HG02973 (cell line): Measurements from ENCODE around the gene LSAMP.

ENCODE experiments used
- ATAC-seq: cut with Tn5 transposase; IDR thresholded peaks from one replicate; pipeline ENCODE4 v1.9.1; 2021; ENCODE audit warnings: moderate library complexity; ENCODE audit not compliant: unreplicated experiment

Gene LSAMP

DNA sequence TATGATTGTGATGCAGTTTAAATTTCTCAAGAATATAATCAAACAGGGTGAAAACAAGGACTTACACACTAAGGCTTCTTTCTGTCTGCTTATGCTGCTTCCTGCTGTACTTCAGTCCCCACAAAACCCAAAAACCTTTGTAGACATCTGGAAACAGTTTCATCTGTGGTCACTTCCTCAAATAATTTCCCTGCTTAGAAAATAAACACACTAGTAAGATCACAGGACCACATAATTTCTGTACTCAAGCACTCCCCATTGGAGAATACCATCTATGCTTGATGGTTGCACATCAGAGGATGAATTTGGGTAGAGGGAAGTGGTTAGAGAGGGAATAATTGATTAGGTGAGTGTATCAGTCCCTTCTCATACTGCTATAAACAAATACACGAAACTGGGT lies 266.2 kb downstream of the LSAMP start:
- no peak for ATAC-seq

- no peak for ATAC-seq
Measured at GRCh38 chr3:116176974-116177555, 268.2 kb downstream of the LSAMP start.

GRCh38 chr3:116166121-116166520 lies 279.2 kb downstream of the LSAMP start:
- ATAC-seq = no peak

DNA sequence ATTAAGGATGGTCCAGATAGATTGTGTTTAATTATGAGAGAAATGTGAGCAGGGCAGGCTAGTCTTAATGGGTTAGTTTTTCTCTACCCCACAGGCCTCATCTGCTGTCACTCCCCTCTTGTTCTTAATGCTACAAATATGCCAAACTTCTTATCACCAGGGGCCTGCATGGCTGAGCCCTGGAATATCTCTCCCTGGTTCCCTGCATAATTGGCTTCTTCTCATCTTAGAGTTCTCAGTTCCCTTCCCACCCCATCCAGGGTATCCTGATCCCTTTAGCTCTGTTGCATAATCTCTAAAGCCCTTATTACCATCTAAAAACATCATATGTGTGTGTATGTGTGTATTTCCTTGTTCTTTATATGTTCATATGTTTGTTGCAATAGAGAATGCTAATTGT lies 279.6 kb downstream of the LSAMP start:
- ATAC-seq = no peak

GRCh38 chr3:116165135-116165534 lies 280.2 kb downstream of the LSAMP start:
- no peak for ATAC-seq

DNA sequence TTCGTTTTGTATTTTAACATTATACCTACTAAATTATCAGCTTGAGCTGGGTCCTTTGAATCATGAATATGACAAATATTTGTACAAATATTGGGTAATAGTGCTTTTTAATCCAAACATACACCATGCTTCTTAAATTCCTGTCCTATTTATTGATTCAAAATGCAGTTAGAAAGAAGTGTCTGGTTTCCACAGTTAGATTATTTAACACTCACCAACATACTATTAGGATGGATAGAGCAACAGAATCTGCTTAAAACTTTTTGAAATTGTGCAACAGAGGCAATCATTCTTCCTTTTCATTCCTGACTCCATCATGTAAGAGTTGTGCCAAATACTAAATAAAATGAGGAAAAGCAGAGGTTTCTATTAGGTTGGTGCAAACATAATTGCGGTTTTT lies 281.2 kb downstream of the LSAMP start:
- ATAC-seq = no peak

GRCh38 chr3:116161575-116162525 lies 283.4 kb downstream of the LSAMP start:
- ATAC-seq = no peak

- ATAC-seq = no peak
Measured at GRCh38 chr3:116160594-116160993, 284.7 kb downstream of the LSAMP start.

- no peak for ATAC-seq
Measured at GRCh38 chr3:116155841-116156240, 289.4 kb downstream of the LSAMP start.

GRCh38 chr3:116154389-116154788 lies 290.9 kb downstream of the LSAMP start:
- ATAC-seq = no peak

DNA sequence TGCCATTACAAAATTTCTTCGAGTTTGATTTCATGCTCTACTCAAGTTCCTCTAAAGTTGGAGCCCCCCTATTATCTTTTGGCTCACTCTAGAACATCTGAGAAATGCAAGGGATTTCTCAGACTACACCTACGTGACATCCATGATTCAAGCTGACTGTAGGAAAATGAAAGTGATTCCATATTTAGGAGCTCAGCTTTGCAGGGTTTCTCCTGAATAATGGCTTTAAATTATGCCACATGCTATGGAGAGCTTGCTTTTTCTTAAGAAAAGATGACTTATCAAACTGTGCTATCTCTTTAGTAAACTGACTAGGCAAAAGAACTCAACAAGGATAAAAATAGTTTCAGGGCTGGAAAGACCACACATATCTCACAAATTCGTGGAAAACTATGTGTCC lies 292.1 kb downstream of the LSAMP start:
- no peak for ATAC-seq

DNA sequence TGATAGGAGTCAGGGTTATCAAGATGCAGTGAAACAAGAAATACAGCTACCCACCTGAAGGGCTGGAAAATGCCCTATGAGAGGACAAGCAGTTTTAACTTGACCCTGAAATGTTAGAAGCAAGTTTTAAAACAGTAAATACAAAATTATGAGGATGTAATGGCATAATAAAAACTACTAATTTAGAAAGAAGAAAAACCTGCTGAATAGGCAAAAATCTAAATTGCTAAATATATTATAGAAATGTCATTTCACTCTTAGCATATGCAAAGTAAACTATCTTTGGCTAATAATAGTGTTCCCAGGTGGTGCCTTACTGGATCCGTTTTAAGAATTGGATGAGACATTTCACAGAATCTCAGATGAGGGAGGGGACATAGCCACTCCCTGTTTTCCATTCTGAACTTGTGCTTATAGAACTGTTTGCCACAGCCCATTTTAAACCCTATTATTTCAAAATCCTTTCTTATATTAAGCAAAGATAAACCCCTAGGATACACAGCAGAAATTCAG lies 294.6 kb downstream of the LSAMP start:
- ATAC-seq = no peak

- ATAC-seq = no peak
Measured at GRCh38 chr3:116148881-116149851, 296.1 kb downstream of the LSAMP start.

- ATAC-seq = no peak
Measured at GRCh38 chr3:116145613-116146012, 299.7 kb downstream of the LSAMP start.

- ATAC-seq = no peak
Measured at GRCh38 chr3:116141724-116142123, 303.6 kb downstream of the LSAMP start.

- no peak for ATAC-seq
Measured at GRCh38 chr3:116140100-116140689, 305.1 kb downstream of the LSAMP start.

DNA sequence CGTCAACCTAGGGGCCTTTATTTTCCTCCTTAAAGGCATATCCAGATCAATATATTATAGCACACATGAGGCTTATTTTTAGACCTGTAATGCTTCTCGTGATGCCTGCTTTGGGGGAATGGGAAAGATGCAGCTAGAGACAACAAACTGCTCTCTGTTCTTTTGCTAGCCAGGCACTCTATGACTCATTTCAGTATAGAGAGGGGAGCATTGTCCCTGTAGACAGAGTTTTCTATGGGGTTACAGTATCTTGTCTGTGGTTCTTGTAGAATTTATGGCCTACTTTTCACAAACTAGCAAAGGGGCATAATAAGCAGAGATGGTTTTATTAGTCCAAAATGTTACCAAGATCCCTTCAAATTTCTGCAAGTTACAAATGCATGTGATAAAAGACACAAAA lies 305.6 kb downstream of the LSAMP start:
- no peak for ATAC-seq

DNA sequence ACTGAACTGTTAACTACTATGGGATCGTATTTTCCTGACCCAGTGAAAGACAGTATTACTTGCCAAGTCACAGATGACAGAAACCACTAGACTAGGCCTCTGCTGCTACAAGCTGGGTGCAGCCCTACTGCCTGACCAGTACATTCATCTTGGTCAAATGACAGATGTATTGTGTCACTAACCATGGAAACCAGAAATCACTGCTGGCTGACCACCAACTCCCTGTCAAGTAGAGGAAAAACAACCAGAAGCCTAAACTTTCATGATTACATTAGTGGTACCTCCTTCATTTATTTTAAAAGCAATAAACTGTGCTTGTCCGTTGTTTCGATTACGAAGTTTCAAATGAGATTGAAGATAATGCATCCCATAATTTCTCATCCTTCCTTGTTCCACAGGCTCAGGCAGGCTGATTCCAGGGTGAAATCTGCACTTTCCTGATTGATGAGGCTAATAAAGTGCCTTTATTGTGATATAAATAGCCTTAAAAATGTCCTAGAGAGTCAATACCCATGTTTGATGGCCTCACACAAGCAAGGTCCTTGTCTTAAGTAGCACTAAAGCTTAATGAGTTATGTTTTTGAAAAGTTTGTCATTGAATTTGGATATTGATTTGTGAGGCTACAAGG lies 309.7 kb downstream of the LSAMP start:
- no peak for ATAC-seq

DNA sequence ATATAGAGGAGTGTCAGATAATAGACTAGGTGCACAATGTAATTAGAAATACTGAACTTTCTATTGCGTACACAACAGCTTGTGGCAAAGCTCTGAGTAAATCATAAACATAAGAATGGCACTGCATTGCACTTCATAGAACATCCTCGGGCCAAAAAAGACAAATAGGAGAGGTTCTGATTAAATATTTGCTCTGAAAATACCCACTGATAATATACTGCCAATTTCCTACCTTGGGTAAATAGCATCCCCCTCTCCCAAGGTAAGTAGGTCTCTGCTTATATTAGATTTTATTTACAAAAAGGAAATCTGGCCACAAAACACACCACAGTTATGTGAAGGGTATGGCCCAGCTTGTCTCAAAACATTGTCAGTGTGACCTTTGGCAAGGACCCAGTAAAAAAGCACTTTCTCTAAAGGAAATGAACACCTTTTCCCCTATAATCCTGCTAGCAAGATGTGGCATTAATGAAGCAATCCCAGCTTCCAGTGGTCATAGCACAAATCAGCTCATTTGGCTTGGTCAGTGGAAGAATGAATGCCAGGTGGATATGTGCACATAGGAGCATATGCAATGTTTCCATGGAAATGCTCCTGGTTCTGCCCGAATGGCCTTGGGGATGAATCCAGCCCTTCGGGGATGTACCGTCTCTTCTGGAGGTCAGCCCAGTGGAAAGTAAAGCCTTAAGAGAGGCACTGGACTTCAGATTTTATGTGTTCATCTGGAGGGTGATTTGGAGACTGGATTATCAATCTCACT lies 315.9 kb downstream of the LSAMP start:
- no peak for ATAC-seq
